Natural killer cell (primary cell): Measurements from ENCODE around the gene TMTC2. TPM values are rescaled to one million over a fixed set of nuclear protein-coding genes. Genes with fewer than 3 reads are reported as not detected.
"Not testable (repeated sequence)": the region's sequence is repeated elsewhere in the genome, so short reads cannot be mapped to it uniquely, and the experiment has no call there.

ENCODE experiments used
- ATAC-seq, 3 donors: fragments of 150-1000 bp in 2 of 3; fragments of 200-7000 bp in 1 of 3; cut with Tn5 transposase; 1 replicate in 1 of 3; 2 replicates in 2 of 3; pipeline ENCODE4 v1.10.0; 2021; ENCODE audit warnings: mild to moderate bottlenecking in 2 of 3, moderate library complexity in 2 of 3
- DNase-seq, 2 donors: peaks; one replicate each; pipeline versions ENCODE4 v3.0.0 to v3.0.0-alpha.2; 2013 to 2021; ENCODE audit warnings: mixed read lengths in 1 of 2
- H3K27ac ChIP-seq: one replicate; pipeline ENCODE4 v1.5.1; 2013; ENCODE audit warnings: mild to moderate bottlenecking, low read length
- H3K27me3 ChIP-seq: one replicate; pipeline ENCODE4 v1.6.1; 2013; ENCODE audit warnings: low read length; ENCODE audit not compliant: control insufficient read depth, insufficient read depth
- H3K36me3 ChIP-seq: one replicate; pipeline ENCODE4 v1.6.1; 2013; ENCODE audit warnings: low read length; ENCODE audit not compliant: control insufficient read depth, insufficient read depth
- H3K4me1 ChIP-seq: one replicate; pipeline ENCODE4 v1.6.1; 2013; ENCODE audit warnings: low read length; ENCODE audit not compliant: control insufficient read depth, insufficient read depth
- H3K4me3 ChIP-seq: one replicate; pipeline ENCODE4 v1.5.1; 2013; ENCODE audit warnings: low read length
- H3K9me3 ChIP-seq: one replicate; pipeline ENCODE4 v1.6.1; 2013; ENCODE audit warnings: low read length; ENCODE audit not compliant: control insufficient read depth, insufficient read depth
- H3K27ac Mint-ChIP-seq, 2 donors: one replicate each; pipeline ENCODE4 v1.8.0; 2022; ENCODE audit warnings: mild to moderate bottlenecking in 2 of 2, mixed read lengths in 2 of 2, moderate library complexity in 1 of 2
- H3K27me3 Mint-ChIP-seq, 2 donors: one replicate each; pipeline ENCODE4 v1.8.0; 2022; ENCODE audit warnings: low read depth in 2 of 2, mixed read lengths in 2 of 2
- H3K36me3 Mint-ChIP-seq: one replicate; pipeline ENCODE4 v1.8.0; 2022; ENCODE audit warnings: mixed read lengths
- H3K4me1 Mint-ChIP-seq, 2 donors: one replicate each; pipeline ENCODE4 v1.8.0; 2022; ENCODE audit warnings: mixed read lengths in 2 of 2
- H3K4me3 Mint-ChIP-seq: one replicate; pipeline ENCODE4 v1.8.0; 2022; ENCODE audit warnings: mild to moderate bottlenecking, moderate library complexity, mixed read lengths
- H3K9me3 Mint-ChIP-seq, 2 donors: one replicate each; pipeline ENCODE4 v1.8.0; 2022; ENCODE audit warnings: mixed read lengths in 2 of 2
- WGBS: methylation state at CpG from one replicate; pipeline ENCODE4 v1.1.7; 2013; ENCODE audit warnings: missing lambda C conversion rate; ENCODE audit not compliant: insufficient coverage; 5-methylcytosine and 5-hydroxymethylcytosine counted together
- intact Hi-C: fragments of 100-400 bp; cut with micrococcal nuclease; formaldehyde crosslinking; loops from one replicate; pipeline ENCODE4 v1.14.2; 2022
- total RNA-seq, 4 donors: library from RNA; stranded (reverse); fragments of 120-200 nt in 1 of 4; gene quantifications; one replicate each; pipeline versions ENCODE4 v1.2.3 to v1.2.4, GENCODE V29; 2013 to 2022
- TF ChIP-seq, protein P1 (sequence below): fragments of 200-600 bp; IDR thresholded peaks from one replicate; pipeline ENCODE4 v1.8.0; 2022; ENCODE audit warnings: antibody characterized with exemption

Gene TMTC2
- total RNA-seq, 3 donors from 2014 or later (not counting 1 experiment from before 2014, with no cell fraction given) = 1.4 to 2.3 (median 1.6) TPM

DNA sequence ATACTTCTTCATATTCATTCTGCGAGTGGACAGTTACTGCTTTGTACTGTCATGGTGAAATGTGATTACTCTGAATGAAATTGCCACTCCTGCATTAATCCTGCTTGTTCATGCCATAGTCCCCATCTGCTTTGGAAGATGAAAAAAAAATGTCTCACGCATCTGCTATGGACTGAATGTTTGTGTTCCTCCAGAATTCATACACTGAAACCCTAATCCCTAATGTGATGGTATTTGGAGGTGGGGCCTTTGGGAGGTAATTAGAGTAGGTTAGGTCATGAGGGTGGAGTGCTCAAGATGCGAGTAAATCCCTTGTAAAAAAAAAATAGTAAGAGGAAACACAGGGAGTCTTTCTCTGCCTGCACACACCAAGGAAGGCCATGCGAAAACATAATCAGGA is 427.2 kb downstream of the TMTC2 start:
- H3K9me3 ChIP-seq = no peaks in the 10 kb centered on the region
- no peak for ATAC-seq
- H3K9me3 Mint-ChIP-seq = peaks cover 15 to 31% of the 10 kb centered on the region in 2 donors
- H3K36me3 ChIP-seq = no peaks in the 10 kb centered on the region
- no peak overlapping the region for H3K4me3 ChIP-seq
- no peak for DNase-seq
- H3K27ac Mint-ChIP-seq = no peak overlapping the region
- TF ChIP-seq, protein P1, sequence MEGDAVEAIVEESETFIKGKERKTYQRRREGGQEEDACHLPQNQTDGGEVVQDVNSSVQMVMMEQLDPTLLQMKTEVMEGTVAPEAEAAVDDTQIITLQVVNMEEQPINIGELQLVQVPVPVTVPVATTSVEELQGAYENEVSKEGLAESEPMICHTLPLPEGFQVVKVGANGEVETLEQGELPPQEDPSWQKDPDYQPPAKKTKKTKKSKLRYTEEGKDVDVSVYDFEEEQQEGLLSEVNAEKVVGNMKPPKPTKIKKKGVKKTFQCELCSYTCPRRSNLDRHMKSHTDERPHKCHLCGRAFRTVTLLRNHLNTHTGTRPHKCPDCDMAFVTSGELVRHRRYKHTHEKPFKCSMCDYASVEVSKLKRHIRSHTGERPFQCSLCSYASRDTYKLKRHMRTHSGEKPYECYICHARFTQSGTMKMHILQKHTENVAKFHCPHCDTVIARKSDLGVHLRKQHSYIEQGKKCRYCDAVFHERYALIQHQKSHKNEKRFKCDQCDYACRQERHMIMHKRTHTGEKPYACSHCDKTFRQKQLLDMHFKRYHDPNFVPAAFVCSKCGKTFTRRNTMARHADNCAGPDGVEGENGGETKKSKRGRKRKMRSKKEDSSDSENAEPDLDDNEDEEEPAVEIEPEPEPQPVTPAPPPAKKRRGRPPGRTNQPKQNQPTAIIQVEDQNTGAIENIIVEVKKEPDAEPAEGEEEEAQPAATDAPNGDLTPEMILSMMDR = no peak
- H3K4me3 Mint-ChIP-seq = no peak overlapping the region
- no peaks in the 10 kb centered on the region for H3K36me3 Mint-ChIP-seq
- H3K27me3 ChIP-seq = no peaks in the 10 kb centered on the region
- no peaks in the 10 kb centered on the region for H3K27me3 Mint-ChIP-seq
- H3K4me1 Mint-ChIP-seq = no peaks in the 10 kb centered on the region
- intact Hi-C loops = no loop called here
- no peak overlapping the region for H3K27ac ChIP-seq
- WGBS = 90% methylated on average over 3 of the region's 4 CpGs
- no peaks in the 10 kb centered on the region for H3K4me1 ChIP-seq

DNA sequence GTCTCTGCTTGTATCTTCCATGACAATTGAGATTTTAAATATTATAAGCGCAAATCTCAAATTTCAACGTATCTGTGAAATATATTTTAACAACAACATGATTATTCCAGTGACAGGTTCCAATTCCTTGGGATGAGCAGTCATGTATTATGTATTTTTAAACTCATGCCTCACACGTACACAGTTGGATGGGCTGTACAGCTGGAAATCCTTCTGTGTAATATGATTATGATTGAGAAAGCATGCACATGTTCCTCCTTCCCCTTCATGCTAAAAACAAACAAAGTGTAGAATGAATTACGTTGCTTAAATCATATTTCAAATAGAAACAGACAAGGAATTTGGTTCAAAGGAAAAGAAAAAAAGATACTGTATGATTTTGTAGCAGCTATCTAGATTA is 428.3 kb downstream of the TMTC2 start:
- Mint-ChIP-seq H3K4me3 (no peak overlapping the region), H3K9me3 (peaks cover 13 to 30% of the 10 kb centered on the region in 2 donors), H3K4me1 (no peaks in the 10 kb centered on the region), H3K27ac (no peak overlapping the region), H3K36me3 (no peaks in the 10 kb centered on the region), H3K27me3 (no peaks in the 10 kb centered on the region)
- Histone ChIP-seq H3K27me3 (no peaks in the 10 kb centered on the region), H3K4me1 (no peaks in the 10 kb centered on the region), H3K9me3 (no peaks in the 10 kb centered on the region), H3K4me3 (no peak overlapping the region), H3K36me3 (no peaks in the 10 kb centered on the region), H3K27ac (no peak overlapping the region)
- WGBS = 100% methylated on average over 1 of the region's 4 CpGs
- intact Hi-C loops = no loop called here
- TF ChIP-seq, protein P1 = no peak
- DNase-seq = no peak
- no peak for ATAC-seq

DNA sequence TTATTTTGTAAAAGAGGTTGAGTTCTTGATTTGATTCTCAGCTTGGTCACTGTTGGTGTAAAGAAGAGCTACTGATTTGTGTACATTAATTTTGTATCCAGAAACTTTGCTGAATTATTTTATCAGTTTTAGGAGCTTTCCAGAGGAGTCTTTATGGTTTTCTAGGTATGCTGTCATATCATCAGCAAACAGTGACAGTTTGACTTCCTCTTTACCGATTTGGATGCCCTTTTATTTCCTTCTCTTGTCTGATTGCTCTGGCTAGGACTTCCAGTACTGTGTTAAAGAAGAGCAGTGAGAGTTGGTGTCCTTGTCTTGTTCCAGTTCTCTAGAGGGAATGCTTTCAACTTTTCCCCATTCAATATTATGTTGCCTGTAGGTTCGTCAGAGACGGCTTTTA is 431.2 kb downstream of the TMTC2 start:
- H3K4me1 Mint-ChIP-seq, DNase-seq, H3K27ac ChIP-seq, H3K27me3 ChIP-seq, H3K4me3 Mint-ChIP-seq, H3K27ac Mint-ChIP-seq, H3K4me1 ChIP-seq, H3K4me3 ChIP-seq, H3K36me3 Mint-ChIP-seq, H3K36me3 ChIP-seq, H3K27me3 Mint-ChIP-seq, intact Hi-C loops, ATAC-seq, H3K9me3 ChIP-seq: not testable (repeated sequence)
- H3K9me3 Mint-ChIP-seq = peaks cover 12 to 26% of the 10 kb centered on the region in 2 donors
- whole genome bisulfite sequencing = 64% methylated on average over 3 of the region's 3 CpGs

DNA sequence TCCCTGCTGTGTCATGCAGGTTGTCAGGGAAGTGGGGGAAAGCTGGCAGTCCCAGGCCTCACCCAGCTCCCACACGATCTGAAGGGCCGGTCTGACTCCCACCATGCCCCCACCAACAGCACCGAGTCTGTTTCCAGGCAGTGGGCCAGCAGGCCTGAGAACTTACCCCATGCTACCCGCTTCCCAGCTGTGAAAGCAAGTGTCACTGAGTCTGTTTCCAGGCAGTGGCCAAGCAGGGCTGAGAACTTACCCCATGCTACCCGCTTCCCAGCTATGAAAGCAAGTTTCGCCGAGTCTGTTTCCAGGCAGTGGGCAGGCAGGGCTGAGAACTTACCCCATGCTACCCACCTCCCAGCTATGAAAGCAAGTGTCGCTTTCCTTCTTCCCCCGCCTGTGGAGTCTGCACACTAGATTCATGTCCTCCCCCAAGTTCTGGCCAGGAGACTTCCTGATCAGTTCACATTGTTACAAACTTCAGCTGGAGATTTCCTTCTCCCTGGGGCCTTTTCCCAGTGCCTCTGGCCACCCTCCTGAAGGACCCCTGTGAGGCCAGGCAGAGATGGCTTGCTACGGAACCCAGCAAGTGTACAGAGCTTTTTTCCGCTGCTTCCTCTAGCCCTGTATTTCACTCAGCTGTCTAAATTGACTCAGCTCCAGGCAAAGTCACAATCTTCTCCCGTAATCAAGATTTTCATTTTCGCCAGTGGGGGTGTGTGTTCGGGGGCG is 435.4 kb downstream of the TMTC2 start:
- TF ChIP-seq, protein P1 = no peak
- Mint-ChIP-seq H3K4me1 (no peaks in the 10 kb centered on the region), H3K4me3 (no peak overlapping the region), H3K9me3 (peaks cover 13 to 20% of the 10 kb centered on the region in 2 donors), H3K27ac (no peak overlapping the region), H3K36me3 (peaks cover 18% of the 10 kb centered on the region), H3K27me3 (no peaks in the 10 kb centered on the region)
- ATAC-seq (no peak), DNase-seq (no peak)
- intact Hi-C loops = no loop called here
- H3K4me3 ChIP-seq = no peak overlapping the region
- H3K36me3 ChIP-seq = no peaks in the 10 kb centered on the region
- WGBS = 95% methylated on average over 15 of the region's 15 CpGs
- H3K9me3 ChIP-seq = no peaks in the 10 kb centered on the region
- H3K27ac ChIP-seq = no peak overlapping the region
- no peaks in the 10 kb centered on the region for H3K4me1 ChIP-seq
- H3K27me3 ChIP-seq = no peaks in the 10 kb centered on the region
